A549 (cell line): Measurements from ENCODE around the gene RAP1GAP2.

Experiments used
- EP300 ChIP-seq, 2 experiments: fragments of >200 bp; sonication (Bioruptor Twin); formaldehyde crosslinking; IDR thresholded peaks; 2 replicates in 1 of 2; 3 replicates in 1 of 2; pipeline ENCODE4 v1.6.1; 2016 to 2017
- HDAC2 ChIP-seq: fragments of 200-600 bp; sonication (generic); IDR thresholded peaks from 2 replicates; pipeline ENCODE4 v1.6.1; 2016
- HOXB5 ChIP-seq: fragments of 250-450 bp; sonication (Bioruptor Pico); IDR thresholded peaks from 2 replicates; pipeline ENCODE4 v1.5.0; 2020; ENCODE audit warnings: mild to moderate bottlenecking, moderate library complexity
- JUN ChIP-seq, 2 experiments: fragments of >200 bp; sonication (Bioruptor Twin); formaldehyde crosslinking; IDR thresholded peaks; 2 replicates in 1 of 2; 3 replicates in 1 of 2; pipeline ENCODE4 v1.6.1; 2016 to 2017
- JUNB ChIP-seq: fragments of >200 bp; sonication (Bioruptor Twin); formaldehyde crosslinking; IDR thresholded peaks from 2 replicates; pipeline ENCODE4 v1.6.1; 2016
- KDM1A ChIP-seq: fragments of 200-600 bp; sonication (generic); IDR thresholded peaks from 2 replicates; pipeline ENCODE4 v1.6.1; 2016; ENCODE audit warnings: low read depth, mild to moderate bottlenecking
- MAFK ChIP-seq: fragments of 450-650 bp; IDR thresholded peaks from 2 replicates; pipeline ENCODE4 v1.6.1; 2014; ENCODE audit not compliant: partially characterized antibody
- MAZ ChIP-seq: fragments of 150-350 bp; IDR thresholded peaks from 2 replicates; pipeline ENCODE4 v1.6.1; 2014; ENCODE audit warnings: antibody characterized with exemption, low read depth, low read length, borderline replicate concordance
- MYC ChIP-seq: IDR thresholded peaks from 2 replicates; pipeline ENCODE4 v1.6.1; 2012; ENCODE audit warnings: mild to moderate bottlenecking, inconsistent platforms, low read length, improper control_type of control experiment, borderline replicate concordance
- POLR2A ChIP-seq: IDR thresholded peaks from 2 replicates; pipeline ENCODE4 v1.6.1; 2012; ENCODE audit warnings: mild to moderate bottlenecking, low read length
- POLR2AphosphoS2 ChIP-seq: conservative IDR thresholded peaks from 2 replicates; pipeline ENCODE4 v1.6.1; 2012; ENCODE audit warnings: low read length, improper control_type of control experiment, inconsistent platforms
- RAD21 ChIP-seq, 2 experiments: fragments of >200 bp in 1 of 2; sonication (Bioruptor Twin) in 1 of 2; formaldehyde crosslinking in 1 of 2; IDR thresholded peaks in 1 of 2; conservative IDR thresholded peaks in 1 of 2; 2 replicates in 1 of 2; 3 replicates in 1 of 2; pipeline ENCODE4 v1.6.1; 2012 to 2018; ENCODE audit warnings: inconsistent platforms in 1 of 2
- TF ChIP-seq, protein P1 (sequence below): fragments of >200 bp; sonication (Bioruptor Twin); formaldehyde crosslinking; IDR thresholded peaks from 3 replicates; pipeline ENCODE4 v1.5.1; 2016

- TF ChIP-seq POLR2A, result no peak; the same call in 1 of the 2 replicates
- no peak for TF ChIP-seq JUNB
- TF ChIP-seq RAD21 (conservative IDR thresholded peaks at IDR 0.05 in 1 of 2, IDR thresholded peaks at IDR 0.05 in 1 of 2), result 0 out of 5 replicates have a peak, but pooled peaks of 1 of the 2 experiments have one; percentile 16
- TF ChIP-seq, protein P1, sequence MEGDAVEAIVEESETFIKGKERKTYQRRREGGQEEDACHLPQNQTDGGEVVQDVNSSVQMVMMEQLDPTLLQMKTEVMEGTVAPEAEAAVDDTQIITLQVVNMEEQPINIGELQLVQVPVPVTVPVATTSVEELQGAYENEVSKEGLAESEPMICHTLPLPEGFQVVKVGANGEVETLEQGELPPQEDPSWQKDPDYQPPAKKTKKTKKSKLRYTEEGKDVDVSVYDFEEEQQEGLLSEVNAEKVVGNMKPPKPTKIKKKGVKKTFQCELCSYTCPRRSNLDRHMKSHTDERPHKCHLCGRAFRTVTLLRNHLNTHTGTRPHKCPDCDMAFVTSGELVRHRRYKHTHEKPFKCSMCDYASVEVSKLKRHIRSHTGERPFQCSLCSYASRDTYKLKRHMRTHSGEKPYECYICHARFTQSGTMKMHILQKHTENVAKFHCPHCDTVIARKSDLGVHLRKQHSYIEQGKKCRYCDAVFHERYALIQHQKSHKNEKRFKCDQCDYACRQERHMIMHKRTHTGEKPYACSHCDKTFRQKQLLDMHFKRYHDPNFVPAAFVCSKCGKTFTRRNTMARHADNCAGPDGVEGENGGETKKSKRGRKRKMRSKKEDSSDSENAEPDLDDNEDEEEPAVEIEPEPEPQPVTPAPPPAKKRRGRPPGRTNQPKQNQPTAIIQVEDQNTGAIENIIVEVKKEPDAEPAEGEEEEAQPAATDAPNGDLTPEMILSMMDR, result no peak
- TF ChIP-seq JUN (IDR thresholded peaks at IDR 0.05), result peak; percentile 16 to 36; a peak in 2 of 5 replicates
- no peak for TF ChIP-seq HDAC2
- no peak for TF ChIP-seq MAFK
- no peak for TF ChIP-seq MAZ
- TF ChIP-seq MYC, result no peak
- TF ChIP-seq POLR2AphosphoS2, result no peak
- no peak for TF ChIP-seq KDM1A
- no peak for TF ChIP-seq HOXB5 (CRISPR knock-in tag)
- no peak for TF ChIP-seq EP300 (IDR thresholded peaks at IDR 0.05)
Measured at GRCh38 chr17:2853283-2854142, 57.3 kb downstream of the RAP1GAP2 start.
